ENCODE results near the gene PLA2G2F. TPM values are rescaled to one million over a fixed set of nuclear protein-coding genes. Genes with fewer than 3 reads are reported as not detected.

Gene PLA2G2F
- total and polyA plus RNA-seq, 4 donors, result 0.03 to 0.13 TPM; not detected in 2

DNA sequence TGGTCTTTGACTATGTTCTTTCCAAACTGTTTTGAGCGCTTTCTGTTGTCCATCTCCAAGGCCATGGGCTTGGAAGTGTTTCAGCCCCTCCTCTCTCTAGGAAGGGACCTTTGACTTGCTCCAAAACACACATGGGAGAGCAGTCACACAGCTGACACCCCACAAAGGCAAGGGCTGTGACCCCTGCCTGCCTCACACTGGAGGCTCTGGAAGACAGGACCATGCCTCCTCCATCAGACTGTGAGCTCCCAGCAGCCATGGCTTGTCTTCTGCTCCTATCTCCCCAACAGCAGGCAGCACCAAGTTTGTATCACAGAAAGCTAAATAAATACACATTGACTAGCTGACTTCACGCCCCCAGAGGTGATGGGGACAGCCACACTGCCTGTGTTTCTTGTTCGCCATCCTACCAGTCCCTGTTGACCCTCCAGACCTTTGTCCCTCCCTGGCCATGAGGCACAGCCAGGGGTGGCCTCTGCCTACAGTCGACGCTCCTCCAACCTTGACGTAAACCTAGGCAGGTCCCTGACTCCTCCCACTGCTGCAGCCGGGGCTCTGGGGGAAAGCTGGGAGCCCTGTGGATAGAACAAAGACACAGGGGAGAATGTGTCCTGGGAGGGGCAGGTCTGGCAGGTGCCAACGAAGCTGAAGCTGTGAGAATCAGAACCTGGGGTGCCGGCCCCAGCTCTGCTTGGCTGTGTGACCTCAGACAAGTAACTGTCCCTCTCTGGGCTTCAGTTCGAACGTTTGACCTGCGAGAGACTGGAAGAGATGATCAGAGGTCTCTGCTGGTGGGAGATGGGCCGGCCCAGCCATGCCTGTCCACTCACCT lies 4.8 kb downstream of the PLA2G2F start:
- Histone ChIP-seq H3K4me3 (ENCODE audit: low read length in 2 of 2) (no peak overlapping the region), H3K9me3 (ENCODE audit: control insufficient read depth, low read length) (no peaks in the 10 kb centered on the region), H3K27me3 (ENCODE audit: control insufficient read depth in 1 of 2, insufficient read depth in 2 of 2, low read length in 1 of 2) (no peaks in the 10 kb centered on the region), H3K27ac (ENCODE audit: low read depth in 1 of 2, low read length in 2 of 2) (no peak overlapping the region), H3K4me1 (ENCODE audit: control insufficient read depth in 1 of 2, insufficient read depth in 2 of 2, low read length in 2 of 2) (no peaks in the 10 kb centered on the region), H3K36me3 (ENCODE audit: control insufficient read depth in 1 of 2, insufficient read depth in 2 of 2, low read length in 1 of 2) (no peaks in the 10 kb centered on the region)
- intact Hi-C loops (cut with DNase I), result no loop called here
- ATAC-seq (ENCODE audit: low FRiP score) (no peak), DNase-seq (no peak)
- 72 to 73% methylated on average over 13 of the region's 13 CpGs for WGBS, 2 donors

GRCh38 chr1:20147846-20148570 lies 8.9 kb downstream of the PLA2G2F start:
- no peaks in the 10 kb centered on the region for H3K4me1 ChIP-seq (ENCODE audit: control insufficient read depth in 1 of 2, insufficient read depth in 2 of 2, low read length in 2 of 2)
- 83 to 88% methylated on average over 13 of the region's 13 CpGs for WGBS, 2 donors
- H3K27me3 ChIP-seq (ENCODE audit: control insufficient read depth in 1 of 2, insufficient read depth in 2 of 2, low read length in 1 of 2), result no peaks in the 10 kb centered on the region
- ATAC-seq (ENCODE audit: low FRiP score) (no peak), DNase-seq (peak in 1 of 2 donors; percentile 63)
- H3K4me3 ChIP-seq (ENCODE audit: low read length in 2 of 2), result no peak overlapping the region
- H3K36me3 ChIP-seq (ENCODE audit: control insufficient read depth in 1 of 2, insufficient read depth in 2 of 2, low read length in 1 of 2), result no peaks in the 10 kb centered on the region
- H3K9me3 ChIP-seq (ENCODE audit: control insufficient read depth, low read length), result no peaks in the 10 kb centered on the region
- intact Hi-C loops (cut with DNase I), result no loop called here
- H3K27ac ChIP-seq (ENCODE audit: low read depth in 1 of 2, low read length in 2 of 2), result no peak overlapping the region

- 86 to 91% methylated on average over 13 of the region's 13 CpGs for WGBS, 2 donors
- intact Hi-C loops (cut with DNase I), result no loop called here
Observed at GRCh38 chr1:20148571-20149500, 9.7 kb downstream of the PLA2G2F start.

DNA sequence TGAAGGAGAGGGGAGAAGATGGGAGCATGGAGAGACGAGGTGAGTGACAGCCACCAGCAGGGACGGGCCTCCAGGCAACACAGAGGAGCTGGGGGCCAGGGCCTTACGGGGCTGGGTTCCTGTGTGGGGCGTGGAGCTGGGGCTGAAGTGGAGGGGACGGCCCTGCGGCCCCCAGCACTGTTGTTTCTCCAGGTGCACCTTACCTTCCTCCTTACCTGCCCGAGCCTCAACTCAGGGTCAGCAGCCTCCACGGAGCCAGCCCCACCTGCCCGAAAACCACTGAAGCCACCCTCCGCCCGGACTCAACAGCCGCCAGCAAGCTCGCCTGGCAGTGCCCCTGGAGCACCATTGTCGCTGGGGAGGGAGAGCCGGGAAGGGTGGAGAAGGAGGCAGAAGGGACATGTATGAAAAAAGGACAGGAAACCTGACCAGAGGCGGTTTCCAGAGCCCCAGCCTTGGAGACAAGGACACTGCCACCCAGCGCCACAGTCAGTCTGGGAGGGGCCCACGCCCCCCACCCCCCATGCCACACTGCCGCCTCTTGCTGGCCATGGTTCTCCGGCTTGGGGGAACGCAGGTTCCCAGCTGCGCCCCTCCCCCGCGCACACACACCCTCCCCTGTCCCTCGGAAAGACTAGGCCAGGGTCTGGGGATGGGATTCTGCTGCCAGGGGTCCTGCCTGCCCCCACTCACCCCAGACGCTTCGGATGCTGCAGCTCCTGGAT lies 10.6 kb downstream of the PLA2G2F start:
- no peak overlapping the region for H3K27ac ChIP-seq (ENCODE audit: low read depth in 1 of 2, low read length in 2 of 2)
- intact Hi-C loops (cut with DNase I), result loop anchor here (10.0 kb wide), 1 partner anchor 485 kb away; the partner anchor contains the start of gene HTR6 (in 2 of the 2)
- H3K9me3 ChIP-seq (ENCODE audit: control insufficient read depth, low read length), result no peaks in the 10 kb centered on the region
- DNase-seq, result peak in 1 of 2 donors; percentile 71
- no peaks in the 10 kb centered on the region for H3K36me3 ChIP-seq (ENCODE audit: control insufficient read depth in 1 of 2, insufficient read depth in 2 of 2, low read length in 1 of 2)
- no peaks in the 10 kb centered on the region for H3K27me3 ChIP-seq (ENCODE audit: control insufficient read depth in 1 of 2, insufficient read depth in 2 of 2, low read length in 1 of 2)
- WGBS, 2 donors, result 87 to 89% methylated on average over 25 to 27 of the region's 27 CpGs
- no peaks in the 10 kb centered on the region for H3K4me1 ChIP-seq (ENCODE audit: control insufficient read depth in 1 of 2, insufficient read depth in 2 of 2, low read length in 2 of 2)
- no peak overlapping the region for H3K4me3 ChIP-seq (ENCODE audit: low read length in 2 of 2)
- ATAC-seq (ENCODE audit: low FRiP score), result no peak

More at GRCh38 chr1:20148571-20149500, 9.7 kb downstream of the PLA2G2F start:
- Histone ChIP-seq H3K4me1 (ENCODE audit: control insufficient read depth in 1 of 2, insufficient read depth in 2 of 2, low read length in 2 of 2) (no peaks in the 10 kb centered on the region), H3K36me3 (ENCODE audit: control insufficient read depth in 1 of 2, insufficient read depth in 2 of 2, low read length in 1 of 2) (no peaks in the 10 kb centered on the region), H3K27me3 (ENCODE audit: control insufficient read depth in 1 of 2, insufficient read depth in 2 of 2, low read length in 1 of 2) (no peaks in the 10 kb centered on the region), H3K9me3 (ENCODE audit: control insufficient read depth, low read length) (no peaks in the 10 kb centered on the region), H3K27ac (ENCODE audit: low read depth in 1 of 2, low read length in 2 of 2) (no peak overlapping the region), H3K4me3 (ENCODE audit: low read length in 2 of 2) (no peak overlapping the region)
- ATAC-seq (ENCODE audit: low FRiP score) (no peak), DNase-seq (peak in 1 of 2 donors; percentile 57)

DNA sequence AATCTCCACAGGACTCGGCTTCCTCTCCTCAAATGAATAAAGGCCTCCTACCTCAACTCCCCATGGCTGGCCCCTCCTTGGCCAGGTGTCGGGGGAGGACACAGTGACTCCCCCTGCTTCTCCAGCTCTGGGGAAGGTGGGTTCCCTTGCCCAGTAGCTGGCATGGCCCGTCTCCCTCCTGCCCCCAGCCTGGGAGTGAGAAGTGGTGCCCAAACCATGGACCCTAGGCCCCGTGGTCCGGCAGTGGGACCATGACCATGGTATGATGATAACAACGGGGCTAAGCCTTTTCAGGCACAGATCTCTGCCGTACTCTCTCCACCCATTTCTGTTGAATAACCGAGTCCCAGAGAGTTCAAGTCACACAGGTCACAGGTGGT lies 11.2 kb downstream of the PLA2G2F start:
- ATAC-seq (ENCODE audit: low FRiP score), result no peak
- H3K36me3 ChIP-seq (ENCODE audit: control insufficient read depth in 1 of 2, insufficient read depth in 2 of 2, low read length in 1 of 2), result no peaks in the 10 kb centered on the region
- no peak overlapping the region for H3K27ac ChIP-seq (ENCODE audit: low read depth in 1 of 2, low read length in 2 of 2)
- no peaks in the 10 kb centered on the region for H3K9me3 ChIP-seq (ENCODE audit: control insufficient read depth, low read length)
- WGBS, 2 donors, result 91 to 96% methylated on average over 8 of the region's 8 CpGs
- no peaks in the 10 kb centered on the region for H3K27me3 ChIP-seq (ENCODE audit: control insufficient read depth in 1 of 2, insufficient read depth in 2 of 2, low read length in 1 of 2)
- H3K4me3 ChIP-seq (ENCODE audit: low read length in 2 of 2), result no peak overlapping the region
- intact Hi-C loops (cut with DNase I), result loop anchor here (10.0 kb wide), 1 partner anchor 486 kb away; the partner anchor contains the start of gene HTR6 (in 2 of the 2)
- peak in 1 of 2 donors; percentile 12 for DNase-seq
- no peaks in the 10 kb centered on the region for H3K4me1 ChIP-seq (ENCODE audit: control insufficient read depth in 1 of 2, insufficient read depth in 2 of 2, low read length in 2 of 2)

- no peak overlapping the region for H3K4me3 ChIP-seq (ENCODE audit: low read length in 2 of 2)
- intact Hi-C loops (cut with DNase I), result loop anchor here (10.0 kb wide), 1 partner anchor 486 kb away; the partner anchor contains the start of gene HTR6 (in 2 of the 2)
- WGBS, 2 donors, result 86 to 94% methylated on average over 6 of the region's 6 CpGs
- peak in 1 of 2 donors; percentile 46 for DNase-seq
- no peaks in the 10 kb centered on the region for H3K9me3 ChIP-seq (ENCODE audit: control insufficient read depth, low read length)
- no peaks in the 10 kb centered on the region for H3K27me3 ChIP-seq (ENCODE audit: control insufficient read depth in 1 of 2, insufficient read depth in 2 of 2, low read length in 1 of 2)
- H3K4me1 ChIP-seq (ENCODE audit: control insufficient read depth in 1 of 2, insufficient read depth in 2 of 2, low read length in 2 of 2), result no peaks in the 10 kb centered on the region
- no peak overlapping the region for H3K27ac ChIP-seq (ENCODE audit: low read depth in 1 of 2, low read length in 2 of 2)
- no peak for ATAC-seq (ENCODE audit: low FRiP score)
- H3K36me3 ChIP-seq (ENCODE audit: control insufficient read depth in 1 of 2, insufficient read depth in 2 of 2, low read length in 1 of 2), result no peaks in the 10 kb centered on the region
Observed at GRCh38 chr1:20150969-20151368, 11.8 kb downstream of the PLA2G2F start.

DNA sequence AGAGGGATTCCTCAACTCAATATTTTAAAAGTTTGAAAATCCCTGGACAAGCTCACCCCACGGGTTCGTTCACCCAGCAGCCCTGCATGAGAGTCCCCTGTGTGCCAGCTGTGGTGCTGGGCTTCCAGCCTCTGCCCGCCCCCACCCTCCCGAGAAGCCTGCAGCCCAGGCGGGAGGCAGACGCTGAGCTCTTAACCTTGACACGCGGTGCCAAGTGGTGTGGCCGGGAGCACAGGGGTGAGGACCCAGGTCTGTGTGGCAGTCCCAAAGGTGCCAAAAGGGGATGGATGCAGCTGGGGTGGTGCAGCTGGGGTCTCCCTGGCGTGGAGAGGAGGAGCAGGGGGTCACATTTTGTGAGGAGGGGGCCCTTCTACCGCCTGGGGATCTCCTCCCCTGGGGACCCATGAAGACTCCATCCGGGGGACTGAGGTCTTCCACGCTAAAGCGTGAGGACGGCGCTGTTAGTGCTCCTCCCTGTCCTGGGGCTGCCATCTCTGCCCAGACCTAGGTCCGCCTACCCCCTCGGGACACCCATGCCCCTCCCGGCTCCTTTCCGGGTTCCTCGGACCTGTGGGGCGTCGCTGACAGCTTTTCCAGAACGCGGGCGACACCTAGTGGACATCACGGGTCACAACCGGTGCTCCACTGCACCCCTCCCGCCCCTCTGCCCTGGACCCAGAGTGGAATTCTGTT lies 12.9 kb downstream of the PLA2G2F start:
- H3K4me1 ChIP-seq (ENCODE audit: control insufficient read depth in 1 of 2, insufficient read depth in 2 of 2, low read length in 2 of 2), result no peaks in the 10 kb centered on the region
- DNase-seq, result peak; percentile 91 to 94
- peak; percentile 93 for ATAC-seq (ENCODE audit: low FRiP score)
- no peaks in the 10 kb centered on the region for H3K36me3 ChIP-seq (ENCODE audit: control insufficient read depth in 1 of 2, insufficient read depth in 2 of 2, low read length in 1 of 2)
- H3K27ac ChIP-seq (ENCODE audit: low read depth in 1 of 2, low read length in 2 of 2), result no peak overlapping the region
- H3K27me3 ChIP-seq (ENCODE audit: control insufficient read depth in 1 of 2, insufficient read depth in 2 of 2, low read length in 1 of 2), result no peaks in the 10 kb centered on the region
- 1 to 2% methylated on average over 28 to 29 of the region's 29 CpGs for WGBS, 2 donors
- no peak overlapping the region for H3K4me3 ChIP-seq (ENCODE audit: low read length in 2 of 2)
- intact Hi-C loops (cut with DNase I), result loop anchor here (1.0 to 10.0 kb wide), 4 partner anchors 177 to 487 kb away; partner anchors contain the start of gene HTR6 (in 2 of the 2)
- no peaks in the 10 kb centered on the region for H3K9me3 ChIP-seq (ENCODE audit: control insufficient read depth, low read length)
